ENCODE measurements around the gene TTI1.

GRCh38 chr20:38063911-38064530 lies 30.8 kb upstream of the TTI1 start:
- TF ChIP-seq, protein P1, sequence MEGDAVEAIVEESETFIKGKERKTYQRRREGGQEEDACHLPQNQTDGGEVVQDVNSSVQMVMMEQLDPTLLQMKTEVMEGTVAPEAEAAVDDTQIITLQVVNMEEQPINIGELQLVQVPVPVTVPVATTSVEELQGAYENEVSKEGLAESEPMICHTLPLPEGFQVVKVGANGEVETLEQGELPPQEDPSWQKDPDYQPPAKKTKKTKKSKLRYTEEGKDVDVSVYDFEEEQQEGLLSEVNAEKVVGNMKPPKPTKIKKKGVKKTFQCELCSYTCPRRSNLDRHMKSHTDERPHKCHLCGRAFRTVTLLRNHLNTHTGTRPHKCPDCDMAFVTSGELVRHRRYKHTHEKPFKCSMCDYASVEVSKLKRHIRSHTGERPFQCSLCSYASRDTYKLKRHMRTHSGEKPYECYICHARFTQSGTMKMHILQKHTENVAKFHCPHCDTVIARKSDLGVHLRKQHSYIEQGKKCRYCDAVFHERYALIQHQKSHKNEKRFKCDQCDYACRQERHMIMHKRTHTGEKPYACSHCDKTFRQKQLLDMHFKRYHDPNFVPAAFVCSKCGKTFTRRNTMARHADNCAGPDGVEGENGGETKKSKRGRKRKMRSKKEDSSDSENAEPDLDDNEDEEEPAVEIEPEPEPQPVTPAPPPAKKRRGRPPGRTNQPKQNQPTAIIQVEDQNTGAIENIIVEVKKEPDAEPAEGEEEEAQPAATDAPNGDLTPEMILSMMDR (IDR thresholded peaks at IDR 0.05; ENCODE audit: poor library complexity, severe bottlenecking), result no peak
- no peak for TF ChIP-seq EP300 (conservative IDR thresholded peaks at IDR 0.05; ENCODE audit: poor library complexity, severe bottlenecking)
- TF ChIP-seq EZH2 (IDR thresholded peaks at IDR 0.05; ENCODE audit: borderline replicate concordance, insufficient read depth, low read length, poor library complexity, severe bottlenecking), result no peak
- TF ChIP-seq RAD21 (conservative IDR thresholded peaks at IDR 0.05), result no peak
- TF ChIP-seq POLR2AphosphoS5 (IDR thresholded peaks at IDR 0.05), result no peak
- TF ChIP-seq MXI1 (conservative IDR thresholded peaks at IDR 0.05; ENCODE audit: poor library complexity, severe bottlenecking), result no peak

Measured in neural cell (in vitro differentiated cells).